Osteocyte (in vitro differentiated cells): ENCODE results near the gene IFNL4. TPM values are rescaled to one million over a fixed set of nuclear protein-coding genes. Genes with fewer than 3 reads are reported as not detected.

Experiments used
- DNase-seq: peaks from one replicate; pipeline ENCODE4 v3.0.0; 2021; ENCODE audit warnings: mixed read lengths; ENCODE audit not compliant: unreplicated experiment; ENCODE audit errors: extremely low spot score
- H3K27ac Mint-ChIP-seq: one replicate; pipeline ENCODE4 v1.8.0; 2021; ENCODE audit warnings: mild to moderate bottlenecking, mixed read lengths; ENCODE audit not compliant: unreplicated experiment
- H3K27me3 Mint-ChIP-seq: one replicate; pipeline ENCODE4 v1.8.0; 2021; ENCODE audit warnings: mixed read lengths; ENCODE audit not compliant: unreplicated experiment
- H3K36me3 Mint-ChIP-seq: one replicate; pipeline ENCODE4 v1.8.0; 2021; ENCODE audit warnings: mixed read lengths; ENCODE audit not compliant: unreplicated experiment
- H3K4me1 Mint-ChIP-seq: one replicate; pipeline ENCODE4 v1.8.0; 2021; ENCODE audit warnings: mixed read lengths; ENCODE audit not compliant: unreplicated experiment
- H3K4me3 Mint-ChIP-seq: one replicate; pipeline ENCODE4 v1.8.0; 2021; ENCODE audit warnings: mild to moderate bottlenecking, moderate library complexity, mixed read lengths; ENCODE audit not compliant: unreplicated experiment
- H3K9me3 Mint-ChIP-seq: one replicate; pipeline ENCODE4 v1.8.0; 2021; ENCODE audit warnings: mixed read lengths; ENCODE audit not compliant: unreplicated experiment
- CTCF ChIP-seq: fragments of 200-600 bp; sonication (generic); IDR thresholded peaks from 2 replicates; pipeline ENCODE4 v1.5.0; 2021; ENCODE audit warnings: antibody characterized with exemption, mild to moderate bottlenecking, moderate library complexity
- long read RNA-seq: library from polyadenylated mRNA; unstranded; transcript quantifications from one replicate; pipeline ENCODE4 v2.0.0, GENCODE V29; 2021
- total RNA-seq: library from RNA; stranded (reverse); gene quantifications from 2 replicates; pipeline ENCODE4 v1.2.1, GENCODE V29; 2021

IFNL4 gene
- total RNA-seq = not detected in 2 replicates
- long read RNA-seq = 0 reads

DNA sequence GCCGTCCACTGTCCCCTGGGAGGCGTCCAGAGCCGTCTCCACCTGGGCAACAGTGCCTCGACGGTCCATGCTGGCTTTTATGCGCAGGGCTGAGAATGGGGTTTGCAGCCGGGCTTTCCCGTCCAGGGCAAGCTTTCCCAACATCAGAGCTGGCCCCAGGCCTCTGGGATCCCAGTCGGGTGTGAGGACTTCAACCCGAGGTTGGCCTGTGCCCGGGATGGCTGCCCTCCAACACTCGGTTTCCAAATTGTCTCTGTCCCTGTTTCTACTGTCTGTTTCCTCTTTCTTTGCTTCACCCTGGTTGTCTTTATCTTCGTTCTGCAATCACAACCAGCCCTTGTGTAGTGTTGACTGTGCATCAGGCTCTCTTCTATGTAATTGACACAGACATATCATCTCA is at the start of gene IFNL4:
Gene IFNL4 (minus strand): TSS at position 51 of the 400 bp plus-strand sequence.
- peaks cover 48% of the 10 kb centered on the region for H3K27me3 Mint-ChIP-seq
- no peaks in the 10 kb centered on the region for H3K36me3 Mint-ChIP-seq
- no peak for TF ChIP-seq CTCF
- DNase-seq = no peak
- peaks cover 3% of the 10 kb centered on the region for H3K4me1 Mint-ChIP-seq
- no peak within 1 kb of the TSS for H3K4me3 Mint-ChIP-seq
- H3K9me3 Mint-ChIP-seq = no peaks in the 10 kb centered on the region
- H3K27ac Mint-ChIP-seq = no peak within 1 kb of the TSS

DNA sequence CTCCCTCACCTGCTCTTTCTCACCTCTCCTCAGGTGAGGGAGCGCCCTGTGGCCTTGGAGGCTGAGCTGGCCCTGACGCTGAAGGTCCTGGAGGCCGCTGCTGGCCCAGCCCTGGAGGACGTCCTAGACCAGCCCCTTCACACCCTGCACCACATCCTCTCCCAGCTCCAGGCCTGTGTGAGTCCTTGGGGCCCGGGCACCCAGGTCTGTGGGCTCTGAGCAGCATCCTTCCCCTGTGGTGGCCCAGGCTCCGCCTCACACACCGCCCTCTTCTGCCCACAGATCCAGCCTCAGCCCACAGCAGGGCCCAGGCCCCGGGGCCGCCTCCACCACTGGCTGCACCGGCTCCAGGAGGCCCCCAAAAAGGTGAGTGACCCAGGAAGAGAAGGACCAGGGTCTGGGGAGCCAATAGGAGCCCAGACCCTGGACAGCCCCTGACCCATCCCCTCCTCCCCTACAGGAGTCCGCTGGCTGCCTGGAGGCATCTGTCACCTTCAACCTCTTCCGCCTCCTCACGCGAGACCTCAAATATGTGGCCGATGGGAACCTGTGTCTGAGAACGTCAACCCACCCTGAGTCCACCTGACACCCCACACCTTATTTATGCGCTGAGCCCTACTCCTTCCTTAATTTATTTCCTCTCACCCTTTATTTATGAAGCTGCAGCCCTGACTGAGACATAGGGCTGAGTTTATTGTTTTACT is 49.4 kb upstream of the IFNL4 start:
- Mint-ChIP-seq H3K27ac (no peak overlapping the region), H3K4me1 (no peaks in the 10 kb centered on the region)
- no peak for DNase-seq

DNA sequence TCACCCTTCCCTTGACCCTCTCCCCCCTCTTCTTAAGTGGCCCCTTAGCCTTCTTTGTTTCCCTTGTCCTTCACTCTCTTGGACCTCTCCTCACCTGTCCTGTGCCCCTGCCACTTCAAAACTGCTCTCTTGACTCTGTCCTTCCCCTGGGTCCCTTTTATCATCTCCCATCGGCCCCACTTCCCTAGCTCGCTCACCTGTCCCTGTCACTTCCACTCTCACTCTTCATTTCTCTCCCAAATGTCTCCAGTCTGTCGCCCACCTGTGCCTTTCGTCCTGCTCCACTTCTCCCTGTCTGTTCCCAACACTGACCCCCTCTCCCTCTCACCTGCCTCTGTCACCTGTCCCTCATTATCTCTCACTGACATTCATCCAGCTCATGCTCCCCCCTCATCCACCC is 48.2 kb upstream of the IFNL4 start:
- H3K27me3 Mint-ChIP-seq = peaks cover 33% of the 10 kb centered on the region
- H3K4me1 Mint-ChIP-seq = no peaks in the 10 kb centered on the region
- no peak for TF ChIP-seq CTCF
- DNase-seq = no peak
- H3K4me3 Mint-ChIP-seq = no peak overlapping the region
- no peaks in the 10 kb centered on the region for H3K9me3 Mint-ChIP-seq
- no peaks in the 10 kb centered on the region for H3K36me3 Mint-ChIP-seq
- H3K27ac Mint-ChIP-seq = no peak overlapping the region

More for the DNA sequence above, 49.4 kb upstream of the IFNL4 start:
- Mint-ChIP-seq H3K27me3 (peaks cover 30% of the 10 kb centered on the region), H3K4me3 (no peak overlapping the region), H3K36me3 (no peaks in the 10 kb centered on the region), H3K9me3 (no peaks in the 10 kb centered on the region)
- TF ChIP-seq CTCF = no peak

- no peak within 1 kb of the TSS for H3K27ac Mint-ChIP-seq
- DNase-seq = no peak
- no peaks in the 10 kb centered on the region for H3K9me3 Mint-ChIP-seq
- no peak within 1 kb of the TSS for H3K4me3 Mint-ChIP-seq
- TF ChIP-seq CTCF = no peak
- H3K27me3 Mint-ChIP-seq = peaks cover 35% of the 10 kb centered on the region
- no peaks in the 10 kb centered on the region for H3K36me3 Mint-ChIP-seq
- no peaks in the 10 kb centered on the region for H3K4me1 Mint-ChIP-seq
Observed at GRCh38 chr19:39296055-39296645, 47.5 kb upstream of the IFNL4 start, which contains the start of gene IFNL1. TSS of gene IFNL1 (plus strand) at chr19:39296407. CDS start at chr19:39296422, 15 bp downstream.

DNA sequence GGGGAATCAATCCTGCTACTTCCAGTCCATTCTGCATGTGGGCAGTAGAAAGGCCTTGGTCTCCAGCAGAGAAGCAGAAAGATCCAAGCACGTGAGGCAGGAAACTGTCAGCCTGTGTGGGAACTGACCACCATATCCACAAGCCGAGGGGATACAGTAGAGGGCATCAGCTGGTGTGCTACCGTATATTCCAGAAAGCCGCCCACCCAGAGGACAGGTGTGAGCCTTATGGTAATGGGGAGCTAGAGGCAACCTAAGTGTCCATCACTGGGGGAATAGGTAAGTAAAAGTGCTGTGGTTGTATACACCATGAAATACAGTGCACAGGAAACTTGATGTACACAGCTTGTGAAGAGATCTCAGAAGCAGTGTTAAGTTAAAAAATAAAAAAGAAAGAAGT is 44.7 kb upstream of the IFNL4 start:
- H3K4me1 Mint-ChIP-seq = no peaks in the 10 kb centered on the region
- TF ChIP-seq CTCF = no peak
- H3K4me3 Mint-ChIP-seq = no peak overlapping the region
- no peaks in the 10 kb centered on the region for H3K36me3 Mint-ChIP-seq
- DNase-seq = no peak
- H3K27ac Mint-ChIP-seq = no peak overlapping the region
- H3K27me3 Mint-ChIP-seq = peaks cover 42% of the 10 kb centered on the region
- no peaks in the 10 kb centered on the region for H3K9me3 Mint-ChIP-seq
